ENCODE data around the gene ARHGAP26.

- TF ChIP-seq CTCF (conservative IDR thresholded peaks at IDR 0.05; ENCODE audit: low read depth in 2 of 2) = no peak
- TF ChIP-seq NANOG (IDR thresholded peaks at IDR 0.05; ENCODE audit: borderline replicate concordance) = no peak
- no peak for TF ChIP-seq ETS1 (IDR thresholded peaks at IDR 0.05)
- no peak for TF ChIP-seq POLR2AphosphoS5 (IDR thresholded peaks at IDR 0.05; ENCODE audit: low read depth)
- no peak for TF ChIP-seq EZH2 (IDR thresholded peaks at IDR 0.05; ENCODE audit: low read depth, unreplicated experiment)
- TF ChIP-seq REST (IDR thresholded peaks at IDR 0.05; ENCODE audit: unreplicated experiment) = no peak
Observed at GRCh38 chr5:142935014-142935413, 164.8 kb downstream of the ARHGAP26 start.

Data from GM23338 (cell line).